Astrocyte (in vitro differentiated cells and primary cell): ENCODE data around the gene GRM4.

Experiments
- EZH2 ChIP-seq: IDR thresholded peaks from 2 replicates; pipeline ENCODE4 v1.6.1; 2012; ENCODE audit warnings: mild to moderate bottlenecking, low read length, inconsistent platforms; ENCODE audit not compliant: insufficient read depth
- TF ChIP-seq, protein P1 (sequence below): IDR thresholded peaks from 2 replicates; pipeline ENCODE4 v1.5.1; 2011; ENCODE audit warnings: low read depth, mild to moderate bottlenecking, inconsistent platforms, low read length, moderate library complexity; ENCODE audit not compliant: insufficient read depth

DNA sequence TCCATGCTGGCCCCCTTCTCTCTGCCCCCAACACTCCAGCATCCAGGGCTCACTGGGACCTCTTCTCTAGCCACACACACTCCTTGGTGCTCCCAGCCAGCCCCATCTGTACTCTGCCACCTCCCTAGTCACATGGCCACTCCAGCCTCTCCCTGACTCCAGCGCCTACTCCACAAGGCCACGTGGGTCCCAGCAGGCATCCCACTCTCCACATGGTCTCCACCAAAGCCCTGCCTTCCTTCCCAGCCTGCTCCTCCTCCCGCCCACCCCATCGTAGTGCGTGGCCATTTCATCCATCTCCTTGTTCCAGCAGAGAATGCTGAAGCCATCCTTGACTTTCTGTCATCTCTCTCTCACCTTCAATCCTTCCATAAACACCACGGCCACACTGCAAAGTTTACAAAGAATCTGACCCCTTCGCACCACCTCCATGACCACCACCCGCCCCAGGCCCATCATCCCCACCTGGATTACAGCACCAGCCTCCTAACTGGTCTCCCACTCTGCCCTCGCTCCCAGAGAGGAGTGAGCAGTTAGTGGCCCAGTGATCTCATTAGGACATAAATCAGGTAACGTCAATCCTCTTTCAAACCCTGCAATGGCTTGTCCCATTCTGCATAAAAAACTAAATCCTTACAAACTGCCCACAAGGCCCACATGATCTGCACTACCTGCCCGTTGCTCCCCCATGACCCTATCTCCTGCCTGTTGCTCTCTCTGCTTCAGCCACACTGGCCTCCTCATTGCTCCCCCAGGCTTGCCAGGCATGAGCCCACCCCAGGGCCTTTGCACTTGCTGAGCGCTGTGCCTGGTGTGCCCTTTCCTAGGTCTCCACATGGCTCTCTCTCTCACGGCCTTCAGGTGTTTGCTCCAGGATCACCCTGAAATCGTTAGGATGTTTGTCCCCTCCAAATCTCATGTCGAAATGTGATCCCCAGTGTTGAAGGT, 96.2 kb downstream of the GRM4 start:
- TF ChIP-seq, protein P1, sequence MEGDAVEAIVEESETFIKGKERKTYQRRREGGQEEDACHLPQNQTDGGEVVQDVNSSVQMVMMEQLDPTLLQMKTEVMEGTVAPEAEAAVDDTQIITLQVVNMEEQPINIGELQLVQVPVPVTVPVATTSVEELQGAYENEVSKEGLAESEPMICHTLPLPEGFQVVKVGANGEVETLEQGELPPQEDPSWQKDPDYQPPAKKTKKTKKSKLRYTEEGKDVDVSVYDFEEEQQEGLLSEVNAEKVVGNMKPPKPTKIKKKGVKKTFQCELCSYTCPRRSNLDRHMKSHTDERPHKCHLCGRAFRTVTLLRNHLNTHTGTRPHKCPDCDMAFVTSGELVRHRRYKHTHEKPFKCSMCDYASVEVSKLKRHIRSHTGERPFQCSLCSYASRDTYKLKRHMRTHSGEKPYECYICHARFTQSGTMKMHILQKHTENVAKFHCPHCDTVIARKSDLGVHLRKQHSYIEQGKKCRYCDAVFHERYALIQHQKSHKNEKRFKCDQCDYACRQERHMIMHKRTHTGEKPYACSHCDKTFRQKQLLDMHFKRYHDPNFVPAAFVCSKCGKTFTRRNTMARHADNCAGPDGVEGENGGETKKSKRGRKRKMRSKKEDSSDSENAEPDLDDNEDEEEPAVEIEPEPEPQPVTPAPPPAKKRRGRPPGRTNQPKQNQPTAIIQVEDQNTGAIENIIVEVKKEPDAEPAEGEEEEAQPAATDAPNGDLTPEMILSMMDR: no peak
- no peak for TF ChIP-seq EZH2
